HG03565 (cell line): Measurements from ENCODE around the gene IQSEC2.

Experiments
- ATAC-seq: cut with Tn5 transposase; IDR thresholded peaks from one replicate; pipeline ENCODE4 v1.9.1; 2021; ENCODE audit warnings: mild to moderate bottlenecking, moderate library complexity; ENCODE audit not compliant: unreplicated experiment

The IQSEC2 gene

DNA sequence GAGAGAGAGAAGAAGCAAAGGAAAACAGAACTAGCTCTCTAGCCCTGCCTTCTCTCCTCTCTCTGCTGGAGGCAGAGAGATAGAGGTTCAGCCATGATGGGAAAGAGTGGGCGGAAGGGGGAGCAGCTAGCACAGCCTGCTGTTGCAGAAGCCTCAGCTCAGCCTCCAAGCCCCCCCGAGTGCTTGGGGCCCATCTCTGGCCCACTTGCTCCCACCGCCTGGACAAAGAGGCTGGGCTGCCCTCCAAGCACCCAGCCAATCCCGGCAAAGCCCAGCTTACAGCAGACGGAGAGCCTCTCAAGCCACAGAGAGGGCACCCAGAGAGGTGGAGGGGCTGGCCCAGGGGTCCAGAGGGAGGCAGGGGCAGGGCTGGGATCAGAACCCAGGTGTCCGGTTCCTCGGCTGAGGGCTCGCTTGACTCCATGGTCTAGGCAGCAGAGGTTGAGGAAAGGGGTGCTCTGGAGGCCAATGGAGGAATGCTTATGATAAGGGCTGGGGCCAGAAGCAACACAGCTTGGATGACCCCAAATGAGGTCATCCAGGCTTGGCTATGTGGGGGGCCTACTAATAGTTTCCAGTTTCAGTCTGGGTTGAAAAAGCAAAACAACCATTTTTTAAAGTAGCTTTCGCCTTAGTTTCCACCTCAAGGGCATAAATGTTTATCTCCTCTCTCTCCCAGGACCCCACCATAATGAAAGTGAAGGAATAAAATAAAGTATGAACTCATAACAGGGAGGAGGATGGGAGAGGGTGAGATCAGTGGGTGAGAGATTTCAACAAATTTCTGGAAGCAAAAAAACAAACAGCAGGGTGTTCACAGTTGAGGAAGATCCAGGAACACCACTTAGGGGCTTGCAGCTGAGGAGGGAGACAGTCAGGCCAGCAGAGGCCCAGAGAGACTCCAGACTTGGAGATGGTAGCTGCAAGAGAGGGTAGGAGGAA, 24.9 kb upstream of the IQSEC2 start:
- no peak for ATAC-seq

DNA sequence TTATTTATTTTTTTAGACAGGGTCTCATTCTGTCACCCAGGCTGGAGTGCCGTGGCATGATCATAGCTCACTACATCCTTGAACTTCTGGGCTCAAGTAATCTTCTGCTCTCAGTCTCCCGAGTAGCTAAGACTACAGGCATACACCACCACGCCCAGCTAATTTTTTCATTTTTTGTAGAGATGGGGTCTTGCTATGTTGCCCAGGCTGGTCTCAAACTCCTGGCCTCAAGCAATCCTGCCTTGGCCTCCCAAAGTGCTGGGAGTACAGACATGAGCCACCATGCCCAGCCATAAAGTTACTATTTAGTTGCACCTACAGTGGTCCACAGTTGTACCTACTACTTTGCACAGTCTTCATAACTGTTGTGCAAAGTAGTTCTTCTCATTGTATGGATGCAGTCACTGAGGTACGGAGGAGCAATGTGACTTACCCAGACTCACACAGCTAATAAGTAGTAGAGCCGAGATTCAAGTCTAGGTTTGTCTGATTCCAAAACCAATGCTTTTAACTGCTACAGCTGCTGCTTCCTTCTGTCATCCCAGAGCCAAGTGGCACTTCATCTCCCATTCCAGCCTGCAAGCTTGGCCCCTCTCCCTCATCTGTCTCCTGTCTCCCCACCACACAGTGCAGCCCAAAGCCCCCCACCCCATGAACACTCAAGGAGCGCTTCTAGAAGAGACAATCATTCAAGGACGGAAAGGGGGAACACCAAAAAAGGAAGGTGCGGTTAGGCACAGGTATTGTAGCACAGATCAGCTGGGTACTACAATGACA, 24.0 kb upstream of the IQSEC2 start:
- no peak for ATAC-seq

DNA sequence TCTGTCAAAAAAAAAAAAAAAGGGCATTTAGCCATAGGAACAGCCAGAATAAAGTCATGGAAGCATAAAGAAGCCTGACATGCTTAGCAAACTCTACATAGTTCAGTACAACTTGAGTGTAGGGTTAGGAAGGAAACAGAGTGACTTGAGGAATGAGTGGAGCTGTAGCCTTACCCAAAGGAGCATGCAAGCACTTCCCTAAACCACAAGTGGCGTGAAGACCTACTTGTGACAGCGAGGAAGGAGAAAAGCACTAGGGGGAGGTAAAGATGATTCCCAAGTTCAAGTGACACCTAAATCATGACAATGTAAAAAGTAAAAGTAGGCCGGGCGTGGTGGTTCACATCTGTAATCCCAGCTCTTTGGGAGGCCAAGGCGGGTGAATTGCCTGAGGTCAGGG, 21.8 kb upstream of the IQSEC2 start:
- no peak for ATAC-seq

DNA sequence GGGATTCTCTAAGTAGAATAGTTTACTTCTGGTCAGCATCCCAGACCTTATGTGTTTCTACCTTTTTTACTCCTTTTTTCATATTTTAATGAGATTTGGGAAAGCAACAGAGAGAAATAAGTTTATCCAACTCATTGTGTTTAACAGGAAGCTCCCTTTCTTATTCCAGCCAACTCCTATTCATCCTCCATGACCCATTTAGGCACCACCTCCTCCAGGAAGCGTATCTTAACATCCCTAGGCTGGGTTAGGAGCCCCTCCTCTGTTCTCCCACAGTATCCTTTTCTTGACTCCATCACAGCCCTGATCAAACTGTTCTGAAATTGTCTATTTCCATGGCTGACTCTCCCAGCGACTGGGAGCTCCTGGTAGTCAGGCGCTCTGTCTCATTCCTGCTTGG, 18.8 kb upstream of the IQSEC2 start:
- no peak for ATAC-seq

DNA sequence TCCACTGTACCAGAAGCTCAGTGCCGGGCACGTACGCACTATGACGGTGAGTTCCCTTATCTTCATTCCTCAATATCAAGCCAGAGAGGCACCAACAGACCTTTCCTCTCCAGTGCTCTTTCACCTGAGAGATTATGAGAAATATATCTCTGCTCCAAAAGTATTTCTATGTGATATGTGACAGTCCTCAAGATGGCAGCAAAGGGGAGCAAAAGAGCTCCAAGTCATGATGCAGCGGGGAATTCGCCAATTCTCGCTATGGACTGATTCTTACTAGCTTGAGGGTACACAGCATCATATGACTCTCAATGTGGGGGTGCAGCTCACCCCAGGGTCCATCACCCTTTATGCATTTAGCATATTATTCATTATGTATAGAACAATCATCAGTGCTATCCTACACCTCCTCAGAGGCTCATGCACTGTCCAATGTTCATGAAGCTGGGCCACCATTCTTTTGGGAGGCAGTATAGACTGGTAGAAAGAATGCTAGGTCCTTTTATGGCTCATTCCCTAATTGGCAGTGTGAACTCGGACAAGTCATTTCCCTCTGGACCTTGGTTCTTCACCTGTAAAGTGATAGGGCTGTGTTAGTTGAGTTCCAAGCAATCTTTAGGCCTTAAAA, 12.8 kb upstream of the IQSEC2 start:
- ATAC-seq: no peak

DNA sequence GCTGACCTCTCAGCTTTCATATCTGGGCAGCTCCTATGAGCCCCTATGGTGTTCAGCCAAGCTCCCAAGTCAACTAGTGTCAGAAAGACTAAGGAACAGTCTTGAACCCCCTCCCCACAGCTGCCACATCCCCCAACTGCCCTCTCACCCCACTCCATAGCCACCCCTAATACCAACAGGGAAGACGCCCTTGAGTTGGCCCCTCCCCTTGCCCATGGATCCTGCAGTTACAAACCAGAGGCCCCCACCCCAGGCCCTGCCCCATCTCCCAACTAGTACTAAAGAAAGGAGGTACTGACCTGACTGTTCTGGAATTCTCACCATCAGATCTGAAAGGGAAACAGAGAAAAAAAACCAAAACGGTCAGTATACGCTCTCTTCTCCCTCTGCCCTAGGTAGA, 10.2 kb upstream of the IQSEC2 start:
- ATAC-seq: no peak

DNA sequence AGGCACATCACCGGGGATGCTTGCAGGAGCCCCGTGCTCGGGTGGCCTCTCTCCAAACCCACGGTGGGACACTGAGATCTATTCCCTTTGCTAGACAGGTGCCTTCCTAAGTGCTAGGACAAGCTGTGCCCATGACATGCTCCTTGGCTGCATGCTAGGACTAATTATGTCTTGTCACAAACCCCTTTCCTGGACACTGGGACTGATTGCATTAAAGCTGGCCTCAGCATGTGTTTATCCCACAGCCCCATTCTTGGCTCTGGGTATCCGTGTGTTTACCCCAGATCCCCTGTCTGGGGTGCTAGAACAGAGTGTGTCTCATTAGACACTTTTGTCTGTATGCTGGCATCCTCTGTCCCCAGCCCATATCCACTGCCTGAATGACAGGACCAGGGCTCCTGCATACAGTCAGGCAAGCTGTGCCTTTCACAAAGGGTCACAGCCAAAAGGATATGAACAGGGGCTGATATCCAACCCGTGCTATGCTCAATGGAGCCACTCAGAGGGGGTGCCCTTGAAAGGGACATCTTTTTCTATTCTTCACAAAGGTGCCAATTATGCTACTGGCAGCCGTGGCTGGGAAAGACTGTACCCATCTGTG, 9.2 kb upstream of the IQSEC2 start:
- no peak for ATAC-seq

DNA sequence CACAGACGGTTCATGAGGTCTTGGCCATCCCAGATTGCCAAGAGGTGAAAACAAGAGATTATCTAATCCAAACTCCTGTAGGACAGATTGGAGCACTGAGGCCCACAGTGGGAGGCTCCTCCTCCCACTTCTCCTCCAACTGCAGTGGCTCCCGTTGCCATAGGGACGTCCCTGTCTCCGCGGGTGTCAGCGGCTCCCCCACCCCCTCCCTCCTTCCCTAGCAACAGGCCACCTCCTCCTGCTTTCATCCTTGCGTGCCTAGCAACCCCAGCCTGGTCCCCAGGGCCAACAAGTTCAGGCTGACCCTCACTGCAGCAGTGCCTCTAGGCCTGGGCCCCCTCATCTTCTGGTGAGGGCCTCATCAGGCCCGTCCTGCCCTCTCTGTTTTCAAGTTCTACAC, 6.8 kb upstream of the IQSEC2 start:
- no peak for ATAC-seq

DNA sequence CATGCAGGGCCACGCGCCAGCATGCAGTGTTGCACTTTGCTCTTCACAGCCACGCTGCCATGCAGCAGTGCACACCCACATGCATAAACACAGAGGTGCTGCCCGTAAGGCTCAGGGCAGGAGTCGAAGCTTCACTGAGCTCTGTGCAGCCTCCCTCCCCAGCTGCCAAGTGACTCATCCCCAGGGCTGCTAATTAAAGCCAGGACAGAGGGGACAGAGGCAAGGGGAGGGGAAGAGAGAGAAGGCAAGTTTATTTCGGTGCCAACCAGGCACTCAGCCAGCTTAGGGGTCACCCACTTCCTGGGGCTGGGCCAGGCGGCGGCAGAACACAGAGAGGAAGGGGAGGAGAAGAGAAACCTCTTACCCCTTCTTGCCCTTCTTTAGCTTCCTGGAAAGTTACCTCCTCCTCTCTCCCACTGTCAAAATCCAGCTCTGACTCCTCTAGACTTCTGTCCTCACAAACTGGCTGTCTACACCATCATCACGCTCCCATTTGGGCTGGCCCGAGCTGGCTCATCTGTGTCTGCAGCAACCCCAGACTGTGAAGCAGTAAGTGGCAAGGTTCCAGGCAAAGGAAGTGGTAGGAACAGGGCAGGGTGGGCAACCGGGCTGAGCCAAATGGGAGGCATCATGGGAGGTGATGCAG, 6.2 kb upstream of the IQSEC2 start:
- no peak for ATAC-seq

DNA sequence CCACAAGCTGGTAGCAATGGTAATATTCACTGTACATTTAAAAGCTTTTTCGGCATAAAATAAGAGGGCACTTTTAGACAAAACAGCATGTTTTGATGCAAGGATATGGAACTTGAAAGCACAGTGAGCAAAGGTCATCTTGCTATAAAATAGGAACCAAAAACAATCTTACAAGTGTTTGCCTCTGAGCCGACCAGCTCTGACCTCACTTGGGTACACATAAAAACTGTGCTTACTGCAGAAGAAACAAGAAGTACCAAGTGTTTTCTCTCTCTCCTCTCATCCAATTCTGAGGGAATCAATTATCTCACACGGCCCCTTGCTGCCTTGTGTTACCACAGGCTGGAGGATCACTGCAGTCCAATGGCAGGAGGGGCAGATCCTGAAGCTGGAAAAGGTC, 4.8 kb upstream of the IQSEC2 start:
- ATAC-seq: no peak

DNA sequence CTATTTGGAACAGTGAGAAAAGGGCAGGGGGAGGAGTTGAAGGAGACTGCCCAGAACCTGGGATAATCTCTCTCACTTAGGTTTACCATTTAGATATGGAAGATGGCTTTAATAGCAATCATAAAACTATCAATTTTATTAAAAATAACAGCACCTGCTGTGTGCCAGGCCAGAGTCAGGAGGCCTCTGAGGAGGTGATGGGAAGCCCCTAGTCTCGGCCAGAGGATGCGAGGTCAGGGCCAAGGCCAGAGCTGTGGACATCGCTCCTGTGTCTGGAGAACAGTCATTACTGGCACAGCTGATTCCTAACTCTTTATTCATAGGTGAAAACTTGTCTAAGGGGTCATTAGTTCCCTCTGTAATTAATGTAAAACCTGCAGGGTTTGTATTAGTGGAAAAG, 4.2 kb upstream of the IQSEC2 start:
- ATAC-seq: no peak

DNA sequence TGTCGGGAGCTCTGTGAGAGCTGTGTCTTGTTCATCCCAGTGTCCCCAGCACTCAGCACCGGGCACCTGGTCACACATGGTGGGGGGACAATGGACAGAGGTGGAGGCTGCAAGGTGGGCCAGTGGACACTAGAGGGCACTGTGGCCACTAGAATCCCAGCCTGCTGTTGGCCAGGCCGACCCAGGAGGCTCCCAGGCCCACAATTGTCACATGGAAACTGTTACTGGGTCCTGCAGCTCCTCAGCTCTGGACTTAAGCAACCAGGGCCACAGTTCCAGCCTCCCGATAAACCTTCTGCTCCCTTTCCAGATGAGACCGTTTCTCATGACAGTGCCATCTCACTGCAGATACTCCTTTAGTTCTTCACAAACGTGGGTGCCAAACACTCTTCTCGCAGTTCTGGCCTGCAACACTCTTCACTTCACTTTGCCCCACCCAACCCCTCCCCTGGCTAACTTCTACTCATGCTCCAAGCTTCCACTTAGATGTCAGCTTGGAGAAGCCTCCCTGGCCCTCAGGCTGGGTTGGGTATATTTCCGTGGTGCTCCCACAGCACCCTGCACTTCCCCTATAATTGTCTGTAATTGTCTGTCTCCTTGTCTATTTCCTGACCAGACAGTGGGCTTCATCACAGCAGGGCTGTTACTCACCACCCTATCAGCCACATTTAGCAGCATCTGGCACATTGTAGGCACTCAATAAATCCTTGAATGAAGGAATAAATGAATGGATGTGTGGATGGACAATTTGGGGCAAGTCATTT, 3.5 kb upstream of the IQSEC2 start:
- no peak for ATAC-seq

DNA sequence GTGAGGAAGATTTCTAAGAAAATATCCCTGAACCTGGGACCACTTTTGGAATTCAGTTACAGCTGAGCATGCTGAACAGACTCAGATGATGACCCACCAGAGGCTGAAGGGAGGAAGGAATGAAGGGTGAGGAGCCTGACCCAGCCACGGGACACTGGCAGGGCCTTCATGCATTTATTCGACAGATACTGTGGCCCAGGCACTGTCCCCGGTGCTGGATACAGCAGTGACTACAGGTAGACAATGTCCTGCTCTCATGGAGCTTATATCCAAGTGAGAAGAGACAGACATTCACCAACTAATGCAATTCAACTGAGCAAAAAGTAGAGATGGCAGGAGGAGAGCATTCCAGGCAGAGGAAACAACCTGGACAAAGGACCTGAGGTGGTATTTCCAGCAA, 2.2 kb upstream of the IQSEC2 start:
- no peak for ATAC-seq

DNA sequence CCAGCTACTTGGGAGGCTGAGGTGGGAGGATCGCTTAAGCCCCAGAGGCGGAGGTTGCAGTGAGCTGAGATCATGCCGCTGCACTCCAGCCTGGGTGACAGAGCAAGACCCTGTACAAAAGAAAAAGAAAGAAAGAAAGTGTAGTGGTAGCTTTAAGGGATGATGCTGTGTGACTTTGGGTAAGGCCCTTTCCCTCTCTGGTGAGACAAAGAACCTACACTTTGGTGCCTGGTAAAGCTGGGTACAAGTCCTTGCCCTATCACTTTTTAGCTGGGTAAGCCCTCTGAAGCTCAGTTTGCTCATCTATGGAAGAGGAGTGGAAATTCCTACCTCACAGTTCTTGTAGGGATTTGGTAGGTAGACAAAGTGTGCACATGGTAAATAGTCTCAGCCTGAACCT, 1.7 kb upstream of the IQSEC2 start:
- ATAC-seq: no peak

DNA sequence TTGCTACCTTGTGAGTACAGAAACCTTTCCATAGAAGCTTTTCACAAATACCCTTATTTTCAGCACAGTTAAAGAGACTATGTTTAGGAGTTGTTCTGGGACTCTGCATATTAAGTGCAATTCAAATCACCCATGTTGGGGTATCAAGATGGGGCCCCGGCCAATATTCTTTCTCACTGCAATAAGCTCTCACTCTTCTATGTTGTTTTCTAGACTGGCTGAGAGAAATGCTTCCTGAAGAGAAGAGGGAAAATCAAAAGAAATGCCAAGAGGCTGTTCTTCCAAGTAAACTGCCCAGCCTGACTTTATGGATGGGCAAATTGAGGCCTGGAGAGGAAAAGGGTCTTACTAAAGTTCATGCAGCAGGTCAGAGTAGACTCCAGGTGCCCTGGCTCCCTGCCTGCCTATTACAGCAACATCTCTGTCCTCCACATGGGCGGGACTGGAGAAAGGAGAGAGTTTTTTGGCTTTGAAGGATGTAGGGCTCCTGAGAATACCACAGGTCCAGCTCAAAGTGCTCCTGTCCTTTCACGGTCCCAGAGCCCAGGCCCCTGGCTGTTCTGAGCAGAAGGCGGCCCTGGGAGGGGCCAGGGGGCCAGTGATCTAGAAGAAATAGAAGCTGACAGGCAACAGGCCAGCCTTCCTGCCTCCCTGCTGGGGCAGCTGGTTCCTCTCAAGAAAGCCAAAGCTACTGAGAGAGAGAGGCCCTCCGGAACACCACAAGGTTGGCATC, 745 bp upstream of the IQSEC2 start:
- ATAC-seq: no peak

DNA sequence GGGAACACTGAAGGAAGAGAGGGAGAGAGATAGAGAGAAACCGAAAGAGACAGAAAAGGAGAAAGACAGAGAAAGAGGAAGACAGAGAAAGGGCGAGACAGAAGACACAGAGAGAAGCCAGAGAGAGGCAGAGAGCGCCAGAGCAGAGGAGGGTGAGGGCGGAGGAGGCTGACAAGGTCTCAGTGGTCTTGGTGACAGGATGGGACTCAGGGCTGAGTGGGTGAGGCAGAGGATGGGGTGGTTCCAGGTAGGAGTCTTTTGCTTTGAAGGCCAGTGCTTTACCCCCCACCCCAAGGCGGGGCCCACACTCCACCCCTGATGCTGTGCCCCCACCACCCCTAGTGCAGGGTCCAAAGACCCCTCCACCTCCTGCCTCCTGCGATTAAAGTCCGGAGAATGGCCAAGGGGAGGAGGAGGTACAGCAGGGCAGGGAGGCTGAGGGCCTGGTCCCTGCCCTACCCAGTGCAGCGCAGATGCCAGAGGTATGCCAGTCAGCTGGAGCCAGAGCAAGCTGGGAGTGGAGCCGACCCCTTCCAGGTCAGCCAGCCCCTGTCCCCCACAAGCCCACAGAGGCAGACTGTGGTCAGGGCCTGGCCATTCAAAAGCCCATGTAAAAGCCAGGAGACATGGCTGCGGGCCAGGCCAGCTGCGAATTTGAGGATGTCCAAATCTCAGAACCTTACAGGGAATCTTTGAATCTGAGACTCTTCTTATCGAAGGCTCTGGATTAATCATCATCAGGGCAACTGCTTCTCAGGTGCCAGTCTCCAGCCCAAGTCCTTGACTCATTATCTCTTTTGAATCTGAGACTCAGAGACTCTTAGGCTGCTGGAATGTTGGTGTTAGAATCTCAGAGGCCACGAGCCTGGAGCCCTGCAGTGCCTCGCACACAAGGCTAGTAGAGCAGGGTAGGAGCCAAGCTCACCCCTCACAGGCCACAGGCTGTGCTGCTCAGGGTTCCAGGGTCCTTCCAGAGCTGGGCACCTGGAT, 758 bp downstream of the IQSEC2 start:
- no peak for ATAC-seq

DNA sequence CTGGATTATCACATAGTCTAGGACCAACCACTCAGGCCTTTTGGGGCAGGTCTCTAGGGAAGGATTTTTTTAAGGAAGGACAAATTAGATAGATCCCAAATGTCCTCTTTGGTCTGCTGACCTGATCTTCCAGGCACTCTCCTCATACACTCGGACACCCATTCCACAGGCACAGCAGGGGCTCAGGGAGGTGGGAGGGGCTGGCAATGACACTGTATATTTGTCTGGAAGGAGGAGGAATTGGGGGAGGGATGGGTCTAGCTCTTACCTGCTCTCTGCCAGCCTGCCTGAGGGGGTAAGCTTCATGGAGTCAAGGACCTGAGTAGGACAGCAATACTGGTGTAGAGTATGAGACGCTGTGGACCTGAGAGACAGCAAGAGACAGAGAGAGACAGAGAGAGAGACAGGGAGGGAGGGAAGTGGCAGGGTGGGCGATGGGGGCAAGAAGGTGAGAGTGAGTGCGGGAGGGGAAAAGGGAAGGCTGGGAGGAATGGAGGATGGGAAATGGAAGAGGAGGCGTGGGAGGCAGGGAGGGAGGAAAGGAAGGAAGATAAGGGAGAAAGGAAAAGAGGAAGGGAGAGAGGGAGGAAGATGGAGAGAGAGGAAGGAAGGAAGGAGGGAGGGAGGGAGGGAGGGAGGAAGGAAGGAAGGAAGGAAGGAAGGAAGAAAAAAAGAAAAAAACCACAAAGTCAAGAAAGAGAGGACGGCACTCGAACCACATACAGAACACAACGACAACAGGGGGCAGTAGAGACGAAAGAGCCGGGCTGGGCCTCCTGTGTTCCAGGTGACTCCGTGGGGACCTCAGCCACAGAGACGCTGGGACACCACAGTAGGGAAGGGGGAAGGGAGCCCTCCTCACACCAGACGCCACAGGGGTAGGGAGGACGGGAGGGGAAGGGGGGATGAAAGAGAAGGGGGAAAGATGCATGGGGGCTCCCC, 1.8 kb downstream of the IQSEC2 start:
- ATAC-seq: no peak
